HG03103 (cell line): ENCODE results near the gene CFHR5.
"Not testable (repeated sequence)": the region's sequence is repeated elsewhere in the genome, so short reads cannot be mapped to it uniquely, and the experiment has no call there.

Experiments
- ATAC-seq: cut with Tn5 transposase; IDR thresholded peaks from one replicate; pipeline ENCODE4 v1.9.1; 2021; ENCODE audit warnings: low read depth; ENCODE audit not compliant: unreplicated experiment

Gene CFHR5

DNA sequence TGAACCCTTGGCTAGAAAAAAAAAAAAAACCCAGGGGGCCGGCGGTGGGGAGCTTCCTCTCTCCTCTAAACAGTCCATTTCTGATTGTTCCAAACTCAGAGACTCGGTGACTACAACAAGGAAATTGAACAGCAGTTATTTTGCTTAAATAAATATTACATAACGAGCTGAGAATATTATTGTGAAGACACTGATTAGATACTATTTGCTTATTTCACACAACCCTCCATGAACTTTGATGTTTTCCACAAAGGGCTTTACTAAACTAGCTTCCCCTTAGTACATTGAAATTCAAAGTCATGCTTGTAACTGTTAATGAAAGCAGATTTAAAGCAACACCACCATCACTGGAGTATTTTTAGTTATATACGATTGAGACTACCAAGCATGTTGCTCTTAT is at the start of gene CFHR5:
Gene CFHR5 (plus strand): TSS at position 279 of the 400 bp plus-strand sequence. CDS start 109 bp downstream, at position 388.
- ATAC-seq: no peak

DNA sequence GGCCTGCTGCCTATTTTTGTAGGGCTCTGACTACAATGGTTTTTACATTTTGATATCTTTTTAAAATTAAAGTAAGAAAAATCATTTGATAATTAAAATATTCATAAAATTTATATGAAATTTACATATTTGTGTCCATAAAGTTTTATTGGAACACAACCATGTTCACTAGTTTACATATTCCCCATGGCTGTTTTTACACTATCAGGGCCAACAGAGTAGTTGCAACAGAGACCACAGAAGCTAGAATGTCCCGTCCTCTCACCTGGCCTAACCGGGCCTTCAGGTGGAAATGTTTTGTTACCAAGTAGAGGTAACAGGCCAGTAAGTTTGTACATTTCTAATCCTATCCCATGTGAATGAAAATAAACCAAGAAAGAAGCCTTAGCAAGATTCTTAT is 44.5 kb upstream of the CFHR5 start:
- not testable (repeated sequence) for ATAC-seq

DNA sequence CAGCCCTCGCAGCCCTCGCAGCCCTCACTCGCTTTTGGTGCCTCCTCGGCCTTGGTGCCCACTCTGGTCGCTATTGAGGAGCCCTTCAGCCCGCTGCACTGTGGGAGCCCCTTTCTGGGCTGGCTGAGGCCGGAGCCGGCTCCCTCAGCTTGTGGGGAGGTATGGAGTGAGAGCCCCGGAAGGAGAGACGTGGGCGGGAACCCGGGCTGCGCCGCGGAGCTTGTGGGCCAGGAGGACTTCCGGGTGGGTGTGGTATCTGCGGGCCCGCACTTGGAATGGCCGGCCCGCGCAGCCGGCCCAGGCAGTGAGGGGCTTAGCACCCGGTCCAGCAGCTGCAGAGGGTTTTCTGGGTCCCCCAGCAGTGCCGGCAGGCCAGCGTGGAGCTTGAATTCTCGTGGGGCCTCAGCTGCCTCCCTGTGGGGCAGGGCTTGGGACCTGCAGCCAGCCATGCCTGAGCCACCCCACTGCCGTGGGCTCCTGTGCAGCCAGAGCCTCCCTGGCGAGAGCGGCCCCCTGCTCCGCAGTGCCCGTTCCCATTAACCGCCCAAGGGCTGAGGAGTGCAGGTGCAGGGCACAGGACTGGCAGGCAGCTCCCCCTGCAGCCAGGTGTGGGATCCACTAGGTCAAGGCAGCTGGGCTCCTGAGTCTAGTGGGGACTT is 43.7 kb upstream of the CFHR5 start:
- no peak for ATAC-seq

DNA sequence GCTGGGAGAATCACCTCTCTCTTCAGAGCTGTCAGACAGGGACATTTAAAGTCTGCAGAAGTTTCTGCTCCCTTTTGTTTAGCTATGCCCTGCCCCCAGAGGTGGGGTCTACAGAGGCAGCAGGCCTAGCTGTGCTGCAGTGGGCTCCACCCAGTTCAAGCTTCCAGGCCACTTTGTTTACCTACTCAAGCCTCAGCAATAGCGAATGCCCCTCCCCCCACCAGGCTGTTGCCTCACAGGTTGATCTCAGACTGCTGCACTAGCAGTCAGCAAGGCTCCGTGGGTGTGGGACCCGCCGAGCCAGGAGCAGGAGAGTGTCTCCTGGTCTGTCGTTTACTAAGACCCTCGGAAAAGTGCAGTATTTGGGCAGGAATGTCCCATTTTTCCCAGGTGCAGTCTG is 35.9 kb upstream of the CFHR5 start:
- not testable (repeated sequence) for ATAC-seq

DNA sequence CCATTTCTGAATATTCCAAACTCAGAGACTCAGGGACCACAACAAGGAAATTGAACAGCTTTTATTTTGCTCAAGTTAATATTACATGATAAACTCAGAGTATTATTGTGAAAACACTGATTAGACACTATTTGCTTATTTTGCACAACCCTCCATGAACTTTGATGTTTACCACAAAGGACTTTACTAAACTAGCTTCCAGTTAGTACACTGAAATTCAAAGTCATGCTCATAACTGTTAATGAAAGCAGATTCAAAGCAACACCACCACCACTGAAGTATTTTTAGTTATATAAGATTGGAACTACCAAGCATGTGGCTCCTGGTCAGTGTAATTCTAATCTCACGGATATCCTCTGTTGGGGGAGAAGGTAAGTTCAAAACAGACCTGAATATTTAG is 33.8 kb upstream of the CFHR5 start, which contains the start of gene CFHR2:
Gene CFHR2 (plus strand): TSS at position 171 of the 400 bp plus-strand sequence. CDS start 143 bp downstream, at position 314.
- not testable (repeated sequence) for ATAC-seq

DNA sequence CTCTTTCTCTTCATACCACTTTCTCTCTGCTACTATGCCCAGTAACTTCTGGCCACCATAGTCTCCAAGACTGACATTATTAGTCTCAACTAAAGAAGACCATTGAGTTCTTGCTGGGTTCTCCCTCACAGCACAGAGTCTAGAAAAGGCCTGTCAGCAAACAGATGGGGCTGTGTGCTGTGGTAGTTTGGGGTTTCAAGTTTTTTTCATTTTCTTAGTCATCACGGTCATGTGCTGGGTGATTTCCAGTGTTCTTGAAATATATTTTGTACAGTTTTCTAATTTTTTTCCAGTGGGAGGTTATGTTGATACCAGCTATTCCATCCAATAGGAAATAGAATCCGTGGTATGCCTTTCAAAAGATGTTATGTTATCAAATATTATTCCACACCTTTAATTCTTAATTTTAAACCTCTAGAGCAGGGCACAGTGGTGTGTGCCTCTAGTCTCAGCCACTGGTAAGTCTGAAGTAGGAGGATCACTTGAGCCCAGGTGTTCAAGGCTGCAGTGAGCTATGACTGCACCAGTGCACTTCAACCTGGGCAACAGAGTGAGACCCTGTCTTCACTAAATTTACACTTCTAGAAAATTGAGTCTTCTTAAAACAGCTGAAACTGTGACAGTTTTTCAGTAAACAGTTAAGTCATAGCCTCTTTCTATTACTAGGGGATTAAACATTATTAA is 25.5 kb upstream of the CFHR5 start:
- ATAC-seq: peak; percentile 77

DNA sequence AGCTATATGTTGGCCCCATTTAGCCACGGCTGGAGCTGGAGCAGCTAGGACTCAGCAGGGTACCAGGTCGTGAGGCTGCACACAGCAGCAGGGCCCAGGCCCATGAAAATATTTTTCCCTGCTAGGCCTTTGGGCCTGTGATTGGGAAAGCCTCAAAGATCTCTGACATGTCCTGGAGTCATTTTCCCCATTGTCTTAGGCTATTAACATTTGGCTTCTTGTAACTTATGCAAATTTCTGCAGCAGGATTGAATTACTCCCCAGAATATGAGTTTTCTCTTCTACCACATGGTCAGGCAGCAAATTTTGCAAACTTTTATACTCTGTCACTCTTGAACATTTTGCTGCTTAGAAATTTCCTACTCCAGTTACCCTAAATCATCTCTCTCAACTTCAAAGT is 22.6 kb upstream of the CFHR5 start:
- no peak for ATAC-seq

DNA sequence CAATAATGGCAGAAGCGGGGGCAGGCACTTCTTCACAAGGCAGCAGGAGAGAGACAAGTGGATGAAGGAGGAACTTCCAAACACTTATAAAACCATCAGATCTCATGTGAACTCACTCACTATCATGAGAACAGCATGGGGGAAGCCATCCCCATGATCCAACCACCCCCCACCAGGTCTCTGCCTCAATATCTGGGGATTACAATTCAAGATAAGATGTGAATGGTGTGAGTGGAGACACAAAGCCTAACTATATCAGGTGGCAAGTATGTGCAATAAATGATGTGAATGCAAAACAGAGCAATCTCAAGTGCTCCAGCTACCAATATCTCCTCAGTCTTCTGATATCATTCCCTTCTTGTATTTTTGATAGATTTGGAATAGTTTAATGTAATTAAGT is 21.4 kb upstream of the CFHR5 start:
- ATAC-seq: no peak

DNA sequence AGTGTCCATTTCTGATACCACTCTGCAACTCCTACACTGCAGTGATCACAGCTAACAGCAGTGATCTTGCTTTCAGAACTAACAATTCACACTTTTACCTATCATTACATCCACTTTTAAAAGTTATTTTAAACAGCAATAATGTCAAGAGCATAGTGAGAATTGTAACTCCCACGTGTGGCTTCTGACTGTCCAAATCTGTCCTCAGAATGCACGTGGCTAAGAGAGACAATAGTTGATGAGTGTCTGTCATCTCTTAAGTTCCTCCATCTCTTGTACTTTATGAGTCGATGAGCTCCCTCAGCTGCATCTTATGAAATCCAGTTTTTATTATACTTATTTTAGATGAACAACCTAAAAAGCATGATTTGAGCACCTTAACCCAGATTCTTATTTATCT is 16.5 kb upstream of the CFHR5 start:
- peak; percentile 76 for ATAC-seq

DNA sequence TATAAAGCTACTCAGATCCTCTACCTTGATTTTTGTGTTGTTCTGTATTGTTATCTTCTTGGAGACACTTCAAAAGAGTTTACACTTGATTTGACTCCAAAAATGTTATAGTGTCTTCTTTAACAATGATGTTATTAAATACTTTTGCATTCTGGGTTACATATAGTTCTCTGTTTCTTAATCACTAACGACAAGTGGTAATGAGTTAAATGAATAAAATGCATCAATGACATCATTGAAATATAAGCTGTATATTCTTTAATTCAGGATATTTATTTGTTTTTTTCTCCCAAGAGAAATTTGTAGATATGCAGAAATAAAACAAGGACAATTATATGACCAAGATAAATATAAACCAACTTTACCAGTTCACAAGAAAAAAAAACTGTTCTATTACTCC is 7.2 kb upstream of the CFHR5 start:
- no peak for ATAC-seq

DNA sequence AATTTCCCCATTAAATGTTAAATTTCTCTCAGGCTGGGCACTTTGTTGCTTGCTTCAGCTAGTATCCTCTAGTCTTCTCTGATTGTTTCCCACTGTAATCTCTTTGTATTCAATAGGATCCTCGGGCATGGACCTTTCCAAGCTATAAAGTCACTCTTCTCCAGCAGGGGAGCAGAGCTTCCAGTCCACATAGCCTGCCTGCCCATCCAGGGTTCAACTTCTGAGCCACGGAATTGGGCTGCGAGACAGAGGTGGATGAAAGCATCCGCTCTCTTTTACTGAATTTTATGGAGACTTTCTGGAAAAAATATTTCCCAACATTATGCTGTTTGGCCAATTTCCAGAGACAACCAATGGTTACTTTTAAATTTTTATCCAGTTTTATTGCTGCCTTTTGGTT is 1.1 kb upstream of the CFHR5 start:
- no peak for ATAC-seq

DNA sequence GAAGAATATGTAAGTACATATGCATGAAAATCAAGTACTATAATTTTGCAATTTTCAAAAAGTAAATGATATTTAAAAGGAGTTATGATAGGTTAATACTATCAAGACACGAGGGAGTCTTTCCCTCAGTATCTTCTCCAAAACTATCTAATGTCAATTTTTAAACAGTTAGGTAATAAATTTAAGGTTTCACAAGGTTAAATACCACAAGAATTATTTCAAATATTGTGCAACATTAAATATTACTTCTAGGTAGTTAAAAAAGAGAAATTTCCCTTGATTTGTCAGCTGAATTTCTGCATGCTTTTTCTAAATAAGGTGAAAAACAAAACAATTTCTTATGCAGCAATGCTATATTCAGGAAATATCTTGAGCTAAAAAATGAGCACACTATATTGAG is 3.5 kb downstream of the CFHR5 start:
- no peak for ATAC-seq

DNA sequence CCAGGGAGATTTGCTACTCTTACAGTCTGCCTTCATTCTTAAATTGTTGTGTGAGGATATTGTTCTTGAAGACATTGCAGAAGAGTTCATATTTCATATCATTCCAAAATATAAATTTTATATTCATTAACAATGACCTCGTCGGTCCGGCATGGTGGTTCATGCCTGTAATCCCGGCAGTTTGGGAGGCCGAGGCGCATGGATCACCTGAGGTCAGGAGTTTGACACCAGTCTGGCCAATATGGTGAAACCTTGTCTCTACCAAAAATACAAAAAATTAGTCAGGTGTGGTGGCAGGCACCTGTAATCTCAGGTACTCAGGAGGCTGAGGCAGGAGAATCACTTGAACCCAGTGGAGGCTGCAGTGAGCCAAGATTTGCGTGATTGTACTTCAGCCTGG is 4.9 kb downstream of the CFHR5 start:
- ATAC-seq: not testable (repeated sequence)

DNA sequence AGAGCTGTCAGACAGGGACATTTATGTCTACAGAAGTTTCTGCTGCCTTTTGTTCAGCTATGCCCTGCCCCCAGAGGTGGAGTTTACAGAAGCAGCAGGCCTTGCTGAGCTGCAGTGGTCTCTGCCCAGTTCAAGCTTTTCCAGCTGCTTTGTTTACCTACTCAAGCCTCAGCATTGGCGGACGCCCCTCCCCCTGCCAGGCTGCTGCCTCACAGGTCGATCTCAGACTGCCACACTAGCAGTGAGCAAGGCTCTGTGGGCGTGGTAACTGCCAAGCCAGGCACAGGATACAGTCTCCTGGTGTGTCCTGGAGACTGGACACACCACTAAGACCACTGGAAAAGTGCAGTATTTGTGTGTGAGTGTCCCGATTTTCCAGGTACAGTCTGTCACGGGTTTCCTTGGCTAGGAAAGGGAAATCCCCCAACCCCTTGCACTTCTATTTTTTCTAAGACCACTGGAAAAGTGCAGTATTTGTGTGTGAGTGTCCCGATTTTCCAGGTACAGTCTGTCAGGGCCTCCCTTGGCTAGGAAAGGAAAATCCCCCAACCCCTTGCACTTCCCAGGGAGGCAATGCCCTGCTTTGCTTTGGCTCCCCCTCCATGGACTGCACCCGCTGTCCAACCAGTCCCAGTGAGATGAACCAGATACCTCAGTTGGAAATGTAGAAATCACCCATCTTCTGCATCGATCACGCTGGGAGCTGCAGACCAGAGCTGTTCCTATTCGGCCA is 14.7 kb downstream of the CFHR5 start:
- not testable (repeated sequence) for ATAC-seq

DNA sequence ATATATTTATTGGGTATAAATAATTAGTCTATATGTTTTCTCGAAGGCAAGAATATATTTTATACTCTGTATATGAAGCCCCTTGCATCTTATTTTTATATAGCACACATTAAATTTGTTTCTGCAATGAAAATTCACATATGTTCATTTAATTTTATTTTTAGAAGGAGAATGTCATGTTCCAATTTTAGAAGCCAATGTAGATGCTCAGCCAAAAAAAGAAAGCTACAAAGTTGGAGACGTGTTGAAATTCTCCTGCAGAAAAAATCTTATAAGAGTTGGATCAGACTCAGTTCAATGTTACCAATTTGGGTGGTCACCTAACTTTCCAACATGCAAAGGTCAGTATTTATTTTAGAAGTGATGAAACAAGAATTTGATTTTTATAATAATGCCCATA is 16.6 kb downstream of the CFHR5 start:
- no peak for ATAC-seq

DNA sequence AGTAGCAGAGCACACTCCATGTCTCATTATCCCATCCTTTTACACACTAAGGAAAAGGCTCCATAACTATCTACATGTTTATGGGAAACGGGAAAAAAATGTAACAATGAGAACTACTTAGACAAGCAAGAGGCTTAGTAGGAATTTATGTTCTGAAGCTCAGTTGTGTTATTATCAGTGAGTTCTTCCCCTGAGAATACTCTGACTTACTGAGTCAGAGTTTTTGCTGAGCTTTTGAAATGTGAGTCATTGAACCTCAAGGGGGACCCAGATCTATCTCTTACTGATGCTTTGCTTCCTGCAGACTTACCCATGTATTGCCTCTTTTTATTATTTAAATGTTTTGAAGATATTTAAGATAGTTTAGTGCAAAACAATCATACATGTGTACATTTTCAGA is 20.1 kb downstream of the CFHR5 start:
- ATAC-seq: no peak

DNA sequence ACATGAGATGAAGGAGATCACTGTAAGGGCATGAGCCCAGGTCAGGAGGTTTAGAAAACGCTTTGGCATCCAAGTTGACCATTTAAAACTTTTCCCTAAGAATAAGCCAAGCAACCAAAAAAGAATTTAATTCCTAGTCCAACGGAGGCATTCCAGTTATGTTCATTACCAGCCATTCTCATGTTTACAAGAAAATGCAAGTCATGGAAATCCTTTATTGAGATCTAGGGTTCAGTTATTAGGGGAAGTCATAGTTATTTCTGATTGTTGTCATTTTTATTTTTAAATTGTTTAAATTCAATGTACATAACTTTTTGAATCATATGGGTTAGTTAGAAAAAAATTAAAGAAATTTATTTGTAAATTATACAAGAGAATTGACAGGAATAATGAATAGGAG is 24.5 kb downstream of the CFHR5 start:
- no peak for ATAC-seq

DNA sequence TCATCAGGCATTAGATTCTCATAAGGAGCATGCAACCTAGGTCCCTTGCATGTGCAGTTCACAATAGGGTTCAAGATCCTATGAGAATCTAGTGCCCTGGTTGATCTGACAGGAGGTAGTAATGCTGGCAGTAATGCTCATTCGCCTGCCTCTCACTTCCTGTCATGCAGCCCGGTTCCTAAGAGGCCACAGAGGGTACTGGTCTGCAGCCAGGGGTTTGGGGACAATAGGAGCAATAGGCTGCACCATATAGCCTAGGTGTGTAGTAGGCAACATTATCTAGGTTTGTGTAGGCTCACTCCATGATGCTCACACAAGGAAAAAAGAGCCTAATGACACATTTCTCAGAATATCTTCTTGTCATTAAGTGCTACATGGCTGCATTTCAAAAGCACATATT is 25.8 kb downstream of the CFHR5 start:
- ATAC-seq: no peak

DNA sequence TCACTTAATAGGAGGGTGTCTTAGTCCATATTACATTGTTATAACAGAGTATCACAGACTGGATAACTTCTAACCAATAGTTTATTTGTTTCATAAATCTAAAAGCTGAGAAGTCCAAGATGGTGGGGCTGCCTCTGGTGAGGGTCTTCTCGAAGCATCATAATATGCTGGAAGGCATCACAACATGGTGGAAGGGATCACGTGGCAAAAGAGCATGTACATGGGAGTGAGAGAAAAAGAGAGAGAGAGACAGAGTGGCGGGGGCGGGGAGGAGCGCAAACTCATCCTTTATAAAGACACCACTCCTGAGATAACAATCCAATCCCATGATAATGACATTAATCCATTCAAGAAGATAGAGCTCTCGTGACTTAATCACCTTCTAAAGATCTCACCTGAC is 31.5 kb downstream of the CFHR5 start:
- no peak for ATAC-seq

DNA sequence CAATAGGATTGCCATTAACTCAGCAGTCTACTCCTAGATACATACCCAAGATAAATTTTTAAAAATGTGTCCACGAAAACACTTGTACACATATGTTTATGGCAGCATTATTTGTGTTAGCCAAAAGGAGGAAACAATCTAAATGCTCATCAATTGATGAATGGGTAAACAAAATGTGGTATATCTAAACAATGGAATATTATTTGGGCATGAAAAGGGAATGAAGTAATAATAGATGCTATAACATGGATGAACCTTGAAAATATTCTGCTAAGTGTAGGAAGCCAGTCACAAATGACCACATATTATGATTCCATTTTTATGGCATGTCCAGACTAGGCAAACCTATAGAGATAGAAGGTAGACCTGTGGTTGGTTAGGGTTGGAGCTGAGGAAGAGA is 34.3 kb downstream of the CFHR5 start:
- no peak for ATAC-seq

DNA sequence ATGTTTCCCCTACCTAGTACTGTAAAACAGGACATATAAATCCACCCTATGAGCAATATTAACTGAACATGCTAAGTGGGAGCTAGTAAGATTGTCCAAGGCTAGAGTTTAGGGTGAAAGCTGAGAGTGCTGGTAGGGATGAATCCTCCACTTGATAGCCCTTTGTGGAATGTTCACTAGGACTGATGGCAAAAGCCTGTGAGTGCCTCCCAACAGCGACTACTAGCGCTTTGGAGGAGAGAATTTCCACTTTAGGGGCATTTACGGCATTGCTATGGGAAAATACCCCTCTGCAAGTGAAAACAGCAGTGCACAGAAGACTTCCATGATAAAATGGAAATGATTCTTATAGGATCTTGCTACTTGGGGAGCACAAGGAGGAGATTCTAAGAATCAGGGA is 35.9 kb downstream of the CFHR5 start:
- no peak for ATAC-seq

DNA sequence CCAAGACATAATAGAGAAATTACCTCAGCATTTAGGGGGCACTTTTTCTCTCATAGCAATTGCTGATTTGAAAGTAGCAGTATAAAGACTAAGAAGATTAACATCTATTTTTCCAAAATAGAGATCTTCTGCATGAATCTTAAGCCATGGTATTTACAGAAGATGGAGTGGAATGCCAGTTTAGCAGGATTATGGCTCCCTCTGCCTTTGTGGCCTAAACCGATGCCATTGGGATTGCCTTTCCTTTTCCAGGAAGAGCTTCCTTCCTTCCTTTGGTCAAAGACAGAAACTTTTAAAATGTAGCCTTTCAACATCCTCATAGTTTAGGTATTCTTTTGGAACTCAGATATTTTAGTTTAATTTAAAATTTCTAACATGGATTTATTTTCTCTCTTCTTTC is 39.4 kb downstream of the CFHR5 start:
- no peak for ATAC-seq
